ENCODE measurements around the gene EIF6. TPM values are rescaled to one million over a fixed set of nuclear protein-coding genes. Genes with fewer than 3 reads are reported as not detected.
"Not testable (repeated sequence)": the region's sequence is repeated elsewhere in the genome, so short reads cannot be mapped to it uniquely, and the experiment has no call there.

The EIF6 gene
- total RNA-seq, 1 donor from 2014 or later = 58.3 TPM

DNA sequence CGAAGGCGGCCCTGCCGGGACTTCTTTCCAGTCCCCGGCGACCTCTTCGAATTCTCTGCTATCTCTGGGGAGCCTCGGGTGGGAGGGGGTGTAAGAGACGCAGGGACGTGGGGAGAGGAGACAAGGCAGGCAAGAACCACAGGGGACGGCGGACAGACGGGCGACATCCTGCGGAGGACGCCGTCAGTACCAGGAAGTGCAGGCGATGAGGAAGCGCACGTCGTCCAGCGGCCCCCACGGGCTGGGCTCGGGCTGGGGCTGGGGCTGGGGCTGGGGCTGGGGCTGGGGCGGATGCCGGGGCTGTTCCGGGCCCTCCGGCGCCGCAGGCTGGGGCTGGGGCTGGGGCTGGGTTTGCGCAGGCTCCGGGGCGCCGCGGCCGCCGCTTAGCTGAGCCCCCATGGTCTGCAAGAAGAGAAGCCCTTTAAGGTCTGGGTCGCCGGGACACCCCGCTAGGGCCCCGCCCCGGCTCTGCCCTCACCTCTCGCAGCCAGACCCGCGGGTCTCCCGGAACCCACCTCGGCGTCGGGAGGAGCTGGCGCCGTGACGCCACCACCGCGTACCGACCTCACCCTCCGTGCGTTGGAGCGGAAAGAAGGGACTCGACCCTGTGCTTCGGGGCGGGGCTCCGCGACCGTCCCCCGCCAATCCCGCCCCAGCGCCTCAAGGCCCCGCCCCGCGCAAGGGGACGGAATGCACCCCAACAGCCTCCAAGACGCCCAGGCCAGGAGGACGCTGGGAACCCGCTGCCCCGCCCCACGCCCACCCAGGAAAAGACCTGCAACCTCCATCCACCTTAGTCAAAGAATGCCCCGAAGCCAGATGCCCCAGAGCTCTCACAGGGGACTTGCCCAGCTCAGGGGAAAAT, 6.8 kb downstream of the EIF6 start, which contains the start of gene MMP24OS:
MMP24OS (minus strand) TSS at position 592 of the 865 bp plus-strand sequence; CDS start at position 399, 193 bp downstream.
- DNase-seq = peak; percentile 86

DNA sequence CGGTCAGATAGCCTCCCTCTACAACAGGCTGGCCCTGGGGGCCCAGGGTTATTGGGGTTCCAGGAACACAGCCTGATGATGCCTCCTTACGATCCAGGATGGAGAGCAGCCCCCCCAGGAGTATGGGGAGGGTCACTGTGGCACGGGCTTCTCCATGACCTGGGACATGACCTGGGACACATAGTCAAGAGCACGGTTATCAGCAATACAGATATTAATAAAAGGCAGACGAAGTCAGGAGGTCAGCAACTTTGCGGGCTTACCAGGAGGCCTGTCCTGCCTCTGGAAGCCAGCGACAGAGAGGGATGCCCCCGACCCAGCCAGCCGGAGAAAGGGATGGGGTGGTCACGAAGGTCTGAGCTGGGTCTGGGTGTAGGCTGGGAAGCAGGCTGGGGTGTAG, 7.4 kb downstream of the EIF6 start:
- DNase-seq = no peak

DNA sequence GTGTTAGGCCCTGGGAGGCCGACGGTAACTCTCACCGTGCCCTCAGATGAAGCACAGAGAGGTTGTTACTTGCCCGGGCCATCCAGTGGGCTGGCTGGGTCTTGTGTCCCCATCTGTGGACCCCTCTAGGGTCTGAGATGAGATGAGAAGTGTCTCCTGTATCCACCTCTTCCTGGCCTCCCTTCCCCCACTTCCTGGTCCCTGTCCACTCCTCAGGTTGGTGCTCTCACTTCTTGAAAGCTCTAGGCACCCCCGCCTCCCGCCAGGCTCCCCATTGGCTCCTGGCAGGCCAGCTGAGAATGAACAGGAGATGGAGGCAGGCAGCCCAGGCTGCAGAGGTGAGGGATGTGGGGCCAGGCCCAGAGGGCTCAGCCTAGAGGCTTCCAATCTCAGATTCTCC, 8.2 kb downstream of the EIF6 start:
- DNase-seq = no peak

DNA sequence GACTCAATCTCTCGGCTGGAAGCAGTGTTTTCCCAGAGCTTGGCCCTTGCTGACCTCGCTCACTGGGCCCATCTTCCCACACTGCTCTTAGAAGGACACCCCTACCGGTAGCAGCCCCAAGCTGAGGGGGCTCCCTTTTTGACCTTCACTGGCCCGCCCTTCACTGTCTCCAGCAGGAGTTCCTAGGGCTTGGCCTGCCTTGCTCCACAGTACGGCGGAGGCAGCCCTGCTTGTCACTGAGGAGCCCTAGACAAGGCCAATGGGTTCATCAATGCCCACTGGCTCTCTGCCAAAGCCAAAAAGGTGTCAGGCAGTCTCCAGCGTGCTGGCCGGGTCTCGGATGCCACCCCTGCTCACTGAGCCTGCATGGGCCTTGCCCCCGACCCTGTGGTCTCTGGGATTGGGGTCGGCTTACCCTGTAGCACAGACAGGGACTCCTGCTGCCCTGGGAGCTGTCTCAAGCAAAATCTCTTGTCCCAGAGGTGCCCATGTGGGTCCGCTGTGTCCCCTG, 8.8 kb downstream of the EIF6 start:
- no peak for DNase-seq

DNA sequence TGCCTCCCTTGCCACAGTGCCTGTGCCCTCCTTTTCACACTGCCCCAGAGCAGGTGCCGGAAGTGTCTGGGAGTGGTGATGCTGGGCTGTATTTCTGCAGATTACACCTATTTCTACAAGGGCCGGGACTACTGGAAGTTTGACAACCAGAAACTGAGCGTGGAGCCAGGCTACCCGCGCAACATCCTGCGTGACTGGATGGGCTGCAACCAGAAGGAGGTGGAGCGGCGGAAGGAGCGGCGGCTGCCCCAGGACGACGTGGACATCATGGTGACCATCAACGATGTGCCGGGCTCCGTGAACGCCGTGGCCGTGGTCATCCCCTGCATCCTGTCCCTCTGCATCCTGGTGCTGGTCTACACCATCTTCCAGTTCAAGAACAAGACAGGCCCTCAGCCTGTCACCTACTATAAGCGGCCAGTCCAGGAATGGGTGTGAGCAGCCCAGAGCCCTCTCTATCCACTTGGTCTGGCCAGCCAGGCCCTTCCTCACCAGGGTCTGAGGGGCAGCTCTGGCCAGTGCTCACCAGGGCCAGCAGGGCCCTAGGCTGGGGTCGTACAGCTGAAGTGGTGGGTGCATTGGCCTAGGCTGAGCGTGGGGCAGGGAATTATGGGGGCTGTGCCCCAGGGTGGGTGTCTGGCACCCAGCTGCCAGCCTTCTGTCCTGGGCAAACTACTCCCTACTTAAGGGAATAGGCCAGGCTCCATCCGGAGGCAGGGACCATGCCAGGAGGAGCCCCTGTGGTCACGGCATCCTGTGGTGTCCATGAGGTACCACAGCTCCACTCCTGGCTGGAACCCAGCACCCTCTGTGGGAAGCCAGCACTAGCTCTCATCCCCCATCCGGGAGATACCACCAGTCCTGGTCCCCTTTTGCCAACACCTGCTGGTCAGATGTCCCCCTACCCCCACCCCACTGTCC, 10.1 kb downstream of the EIF6 start:
- no peak for DNase-seq

DNA sequence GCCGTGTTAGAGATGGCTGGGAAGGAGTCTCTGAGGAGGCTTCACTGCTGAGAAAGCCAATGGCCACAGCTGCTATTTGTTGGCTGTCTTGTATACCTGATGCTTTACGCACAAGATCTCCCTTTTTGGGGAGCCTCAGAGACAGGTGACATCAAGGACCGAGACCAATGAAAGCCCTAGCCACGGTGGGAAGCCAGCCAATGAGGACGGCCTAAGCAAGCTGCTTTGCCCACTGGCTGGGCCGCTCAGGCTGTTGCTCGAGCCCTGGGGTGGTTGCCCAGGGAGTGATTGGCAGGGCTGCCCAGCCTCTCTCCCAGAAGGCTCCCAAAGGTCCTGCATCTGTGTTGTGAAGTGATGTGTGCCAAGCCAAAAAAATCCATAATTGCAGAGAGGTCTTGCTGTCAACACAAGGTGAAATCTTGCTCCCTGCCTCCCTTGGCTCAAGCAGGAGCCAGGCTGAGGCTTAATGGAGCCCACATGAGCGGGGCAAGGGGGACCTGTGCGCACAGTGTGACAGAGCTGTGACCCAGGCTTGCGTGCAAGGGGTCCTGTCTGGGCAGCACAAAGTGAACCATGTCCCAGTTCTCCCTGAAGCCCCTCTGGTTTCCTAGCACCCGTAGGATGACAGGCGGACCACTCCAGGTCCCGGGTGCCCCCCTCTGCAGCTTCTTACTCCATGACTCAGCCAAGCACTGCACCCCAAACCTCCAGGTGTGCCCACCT, 11.0 kb downstream of the EIF6 start:
- DNase-seq = peak; percentile 24

DNA sequence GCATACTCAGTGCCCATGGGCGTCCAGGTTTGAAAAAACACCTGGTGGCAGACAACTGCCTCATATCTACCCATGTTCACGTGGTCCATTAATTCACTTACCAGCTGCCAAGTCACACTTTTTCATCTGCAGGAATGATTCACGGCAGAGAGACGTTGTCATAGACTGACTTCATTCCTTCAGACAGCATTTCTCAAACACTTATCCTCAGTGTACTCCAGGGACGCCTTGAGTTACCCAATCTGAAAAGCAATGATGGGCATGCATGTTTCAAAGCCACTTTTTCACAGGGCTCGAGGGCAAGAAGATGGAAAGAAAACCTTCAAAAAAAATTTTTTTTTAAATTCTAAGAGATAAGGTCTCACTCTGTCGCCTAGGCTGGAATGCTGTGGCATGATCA, 12.7 kb downstream of the EIF6 start:
- no peak for DNase-seq

DNA sequence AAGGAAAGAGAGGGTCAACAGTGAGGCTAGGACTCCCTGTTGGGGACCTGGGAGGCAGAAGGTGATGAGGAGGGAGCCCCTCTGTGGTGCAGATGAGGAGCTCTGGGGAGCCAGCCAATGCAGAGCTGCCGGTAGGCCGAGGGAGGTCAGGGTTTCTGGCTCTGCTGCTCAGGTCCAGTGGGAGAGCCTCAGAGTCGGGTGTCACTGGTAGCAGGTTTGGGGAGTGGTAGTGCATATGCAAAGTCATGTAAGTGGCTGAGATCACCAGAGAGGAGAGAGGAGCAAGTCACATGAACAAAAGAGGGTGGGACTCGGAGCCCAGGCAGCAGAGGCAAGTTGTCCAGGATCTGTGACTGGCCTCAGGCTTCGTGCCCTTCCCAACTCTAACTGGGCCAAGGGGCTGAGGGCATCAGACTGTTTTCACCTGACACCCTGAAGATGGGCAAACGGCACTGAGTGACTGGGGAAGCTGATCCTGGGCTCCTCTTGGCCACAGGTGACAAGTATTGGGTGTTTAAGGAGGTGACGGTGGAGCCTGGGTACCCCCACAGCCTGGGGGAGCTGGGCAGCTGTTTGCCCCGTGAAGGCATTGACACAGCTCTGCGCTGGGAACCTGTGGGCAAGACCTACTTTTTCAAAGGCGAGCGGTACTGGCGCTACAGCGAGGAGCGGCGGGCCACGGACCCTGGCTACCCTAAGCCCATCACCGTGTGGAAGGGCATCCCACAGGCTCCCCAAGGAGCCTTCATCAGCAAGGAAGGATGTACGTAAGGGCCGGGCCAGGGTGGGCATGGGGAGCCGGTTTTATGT, 13.3 kb downstream of the EIF6 start:
- no peak for DNase-seq

DNA sequence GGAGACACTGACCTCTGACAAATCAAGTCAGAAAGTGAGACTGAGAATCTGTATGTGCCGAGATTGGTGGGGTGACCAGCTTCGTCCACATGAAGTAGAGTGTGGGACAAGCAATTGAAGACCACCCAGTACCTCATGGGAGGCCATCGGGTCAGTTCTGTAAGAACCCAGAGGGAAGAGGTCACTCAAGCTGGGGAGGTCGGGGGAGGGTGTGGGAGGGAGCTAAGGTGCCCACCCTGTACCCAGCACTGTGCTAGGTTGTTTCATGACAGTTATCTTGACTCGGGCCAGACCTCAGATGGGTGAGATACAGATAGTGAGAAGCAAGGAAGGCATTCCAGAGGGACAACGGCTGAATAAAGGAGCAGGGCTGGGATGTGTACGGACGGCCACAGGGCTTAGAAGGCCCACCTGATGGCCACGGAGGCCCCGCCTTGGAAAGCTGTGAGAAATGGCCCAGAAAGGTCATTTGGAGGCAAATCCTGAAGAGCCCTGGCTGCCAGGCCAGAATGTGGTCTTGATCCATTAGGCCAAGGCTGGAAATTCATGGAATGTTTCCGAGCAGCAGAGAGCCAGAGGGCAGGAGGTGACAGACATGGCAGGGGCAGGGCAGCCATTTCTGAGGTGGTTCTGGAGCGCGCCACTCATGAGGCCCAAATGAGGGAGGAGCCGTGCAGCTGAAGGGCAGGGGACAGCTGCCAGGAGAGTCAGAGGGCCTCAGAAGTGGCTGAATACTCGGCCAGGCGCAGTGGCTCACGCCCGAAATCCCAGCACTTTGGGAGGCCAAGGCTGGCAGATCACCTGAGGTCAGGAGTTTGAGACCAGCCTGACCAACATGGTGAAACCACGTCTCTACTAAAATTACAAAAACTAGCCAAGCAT, 14.3 kb downstream of the EIF6 start:
- DNase-seq = no peak

DNA sequence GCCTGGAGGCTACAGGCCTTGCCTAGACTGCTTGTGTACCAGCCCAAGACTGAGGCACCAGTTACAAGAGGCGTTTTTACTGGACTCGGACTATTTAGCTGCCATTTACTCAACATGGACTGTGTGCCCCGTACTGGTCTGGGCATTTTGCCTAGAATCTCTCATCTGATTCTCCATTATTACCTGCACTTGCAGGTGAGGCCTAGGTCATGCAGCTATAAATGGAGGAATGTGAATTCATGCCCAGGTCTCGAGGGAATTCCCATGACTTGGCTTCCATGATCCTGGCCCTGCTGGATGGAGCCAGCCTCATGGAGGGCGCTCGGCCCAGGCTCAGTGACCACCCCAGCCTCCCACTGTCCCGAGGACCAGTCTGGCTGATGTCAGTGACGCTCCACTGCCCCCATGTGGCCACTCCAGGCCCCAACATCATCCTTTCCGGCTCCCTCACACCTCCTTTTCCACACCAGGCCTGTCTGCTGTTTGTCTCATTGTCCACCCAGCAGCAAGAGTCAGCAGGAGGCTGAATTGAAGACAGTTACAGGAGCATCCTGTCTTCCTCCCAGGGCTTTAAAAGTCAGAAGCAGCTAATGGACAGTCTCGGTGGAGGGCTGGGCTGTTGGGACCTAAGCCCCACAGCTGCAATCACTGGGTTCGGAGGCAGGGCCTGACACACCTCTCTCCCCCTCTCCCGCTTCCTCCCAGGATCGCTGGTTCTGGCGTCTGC, 15.4 kb downstream of the EIF6 start:
- peak; percentile 28 for DNase-seq

DNA sequence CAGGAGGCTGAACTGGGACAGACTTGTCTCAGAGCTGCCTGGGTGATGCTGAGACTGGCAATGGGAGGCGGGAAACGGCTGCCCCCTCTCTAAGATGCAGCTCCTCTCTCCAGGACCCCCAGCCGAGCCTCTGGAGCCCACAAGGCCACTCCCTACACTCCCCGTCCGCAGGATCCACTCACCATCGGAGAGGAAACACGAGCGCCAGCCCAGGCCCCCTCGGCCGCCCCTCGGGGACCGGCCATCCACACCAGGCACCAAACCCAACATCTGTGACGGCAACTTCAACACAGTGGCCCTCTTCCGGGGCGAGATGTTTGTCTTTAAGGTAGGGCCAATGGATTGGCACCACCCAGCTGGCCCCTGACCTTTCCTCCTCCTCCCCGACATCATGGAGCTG, 17.5 kb downstream of the EIF6 start:
- DNase-seq = no peak

DNA sequence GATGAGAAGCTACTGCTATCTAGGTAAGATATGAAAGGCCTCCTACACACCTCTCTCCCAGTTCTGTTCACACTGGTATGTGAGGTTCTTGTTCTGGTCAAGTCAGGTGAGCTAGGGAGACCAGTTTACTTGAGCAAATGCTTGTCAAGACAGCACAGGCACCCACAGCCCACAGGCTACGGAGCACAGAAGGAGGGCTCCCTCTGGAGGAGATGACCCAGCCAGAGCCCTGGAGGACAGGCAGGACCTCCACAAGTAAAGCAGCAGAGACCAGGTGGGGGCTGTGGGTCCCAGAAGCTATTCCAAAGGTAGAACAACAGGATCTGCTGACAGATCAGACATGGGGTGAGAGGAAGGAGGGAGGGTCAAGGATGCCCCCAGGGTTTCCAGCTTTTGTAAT, 19.8 kb downstream of the EIF6 start:
- no peak for DNase-seq

DNA sequence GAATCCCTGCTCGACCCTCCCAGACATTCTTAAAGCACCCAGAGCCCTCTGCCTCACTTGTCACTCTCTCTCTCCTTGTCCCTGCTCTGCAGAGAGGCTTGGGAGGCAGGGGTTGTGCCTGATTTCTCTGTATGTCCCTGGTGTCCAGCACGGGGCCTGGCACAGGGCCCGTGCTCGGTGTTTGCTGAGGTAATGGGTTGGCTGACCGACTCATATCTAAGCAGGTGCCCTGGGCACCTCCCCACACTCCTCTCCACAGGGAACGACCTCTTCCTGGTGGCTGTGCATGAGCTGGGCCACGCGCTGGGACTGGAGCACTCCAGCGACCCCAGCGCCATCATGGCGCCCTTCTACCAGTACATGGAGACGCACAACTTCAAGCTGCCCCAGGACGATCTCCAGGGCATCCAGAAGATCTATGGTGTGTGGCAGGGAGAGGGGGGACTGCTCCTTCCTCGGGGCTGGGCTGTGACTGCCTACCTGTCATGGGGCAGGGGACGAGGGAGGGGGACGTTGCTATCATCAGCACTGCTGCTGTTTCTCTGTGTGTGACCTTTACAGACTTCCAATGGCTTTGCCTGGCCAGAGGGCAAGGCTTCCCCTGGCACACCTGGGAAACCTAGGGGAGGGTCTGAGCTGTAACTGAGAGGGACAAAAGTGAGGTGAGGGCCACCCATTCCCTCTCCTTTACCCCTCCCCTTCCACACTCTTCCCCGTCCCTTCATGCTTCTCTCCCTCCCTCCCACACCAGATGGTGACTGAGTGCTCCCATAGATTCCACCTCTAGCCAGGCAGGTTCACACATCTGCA, 20.8 kb downstream of the EIF6 start:
- DNase-seq = no peak

DNA sequence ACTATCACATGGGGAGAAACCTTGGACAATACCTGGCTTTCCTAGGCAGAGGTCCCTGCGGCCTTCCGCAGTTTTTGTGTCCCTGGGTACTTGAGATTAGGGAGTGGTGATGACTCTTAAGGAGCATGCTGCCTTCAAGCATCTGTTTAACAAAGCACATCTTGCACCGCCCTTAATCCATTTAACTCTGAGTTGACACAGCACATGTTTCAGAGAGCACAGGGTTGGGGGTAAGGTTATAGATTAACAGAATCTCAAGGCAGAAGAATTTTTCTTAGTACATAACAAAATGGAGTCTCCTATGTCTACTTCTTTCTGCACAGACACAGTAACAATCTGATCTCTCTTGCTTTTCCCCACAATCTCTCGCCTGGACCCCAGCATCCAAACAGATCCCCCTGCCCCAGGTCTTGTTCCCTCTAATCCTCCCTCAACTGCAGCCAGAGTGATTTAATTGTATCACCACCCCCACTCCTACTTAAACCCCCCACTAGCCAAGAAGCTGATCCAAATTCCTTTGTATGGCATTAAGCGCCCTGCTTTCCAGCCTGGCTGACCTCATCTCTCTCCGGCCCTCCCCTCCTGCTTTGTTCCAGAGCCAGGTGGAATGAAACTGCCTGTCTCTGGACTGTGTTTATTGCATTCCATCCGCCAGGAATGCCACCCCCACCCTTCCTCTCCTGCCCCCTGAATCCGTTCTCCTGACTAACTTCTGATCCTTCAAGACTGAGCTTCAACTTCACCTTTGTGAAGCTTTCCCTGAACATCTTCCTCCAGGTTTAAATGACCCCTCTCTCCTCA, 21.6 kb downstream of the EIF6 start:
- not testable (repeated sequence) for DNase-seq

DNA sequence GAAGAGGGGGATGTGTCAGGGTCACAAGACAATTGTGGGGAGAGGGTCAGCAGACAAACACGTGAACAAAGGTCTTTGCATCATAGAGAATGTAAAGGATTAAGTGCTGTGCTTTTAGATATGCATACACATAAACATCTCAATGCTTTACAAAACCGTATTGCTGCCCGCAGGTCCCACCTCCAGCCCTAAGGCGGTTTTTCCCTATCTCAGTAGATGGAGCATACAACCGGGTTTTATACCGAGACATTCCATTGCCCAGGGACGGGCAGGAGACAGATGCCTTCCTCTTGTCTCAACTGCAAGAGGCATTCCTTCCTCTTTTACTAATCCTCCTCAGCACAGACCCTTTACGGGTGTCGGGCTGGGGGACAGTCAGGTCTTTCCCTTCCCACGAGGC, 22.3 kb downstream of the EIF6 start:
- not testable (repeated sequence) for DNase-seq

DNA sequence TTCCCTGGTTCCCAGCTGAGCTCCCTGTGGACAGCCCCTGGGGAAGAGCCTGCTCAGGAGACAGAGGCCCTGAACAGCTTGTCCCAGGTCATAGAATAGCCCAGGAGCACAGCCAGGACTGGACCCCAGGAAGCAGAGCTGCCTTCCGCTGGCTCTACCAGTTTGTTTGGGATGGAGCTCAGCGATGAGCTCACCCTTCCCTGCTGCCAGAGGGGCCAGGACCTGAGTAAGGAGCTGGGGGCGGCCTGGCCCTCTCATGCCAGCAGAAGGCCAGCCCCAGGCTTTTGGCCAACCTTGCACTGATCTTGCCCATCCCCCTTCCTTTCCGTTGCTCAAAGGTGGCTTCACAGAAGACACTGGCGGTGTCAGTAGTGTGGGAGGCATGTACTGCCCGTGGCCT, 24.1 kb downstream of the EIF6 start:
- no peak for DNase-seq

DNA sequence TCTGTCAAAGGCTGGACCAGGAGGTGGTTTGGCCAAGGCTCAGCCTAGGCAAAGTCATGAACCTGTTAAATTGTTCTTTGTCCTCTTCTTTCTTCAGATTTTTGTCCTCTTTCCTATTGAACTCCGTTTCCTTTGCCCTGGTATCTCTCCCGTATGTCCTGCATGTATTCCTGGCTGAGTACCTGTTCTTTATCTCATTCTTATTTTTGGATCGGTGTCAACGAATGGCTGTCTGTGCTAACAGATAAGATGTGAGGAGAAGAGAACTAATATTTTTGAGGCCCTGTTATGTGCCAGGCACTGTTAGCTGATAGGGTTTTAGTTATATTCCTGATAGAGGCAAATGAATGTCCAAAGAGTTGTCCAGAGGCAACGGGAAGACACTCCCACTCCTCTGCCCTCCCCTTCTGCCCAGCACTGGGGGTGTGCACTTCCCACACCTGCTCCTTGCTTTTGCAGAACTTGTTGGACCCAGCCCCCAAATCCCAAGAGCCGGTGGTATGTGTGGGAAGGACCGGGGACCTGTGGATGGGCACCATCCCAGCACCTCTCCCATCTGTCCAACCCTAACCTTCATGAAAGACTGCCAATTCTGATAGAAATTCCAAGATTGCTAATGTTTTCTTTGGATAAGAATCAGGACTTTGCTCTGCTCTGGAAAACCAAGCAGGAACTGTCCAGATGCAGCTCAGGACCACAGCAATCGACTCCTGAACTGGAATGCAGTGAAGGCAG, 27.2 kb downstream of the EIF6 start:
- no peak for DNase-seq
